Esophagus (tissue), 2 donors: ENCODE data around the gene POLR3A. TPM values are rescaled to one million over a fixed set of nuclear protein-coding genes. Genes with fewer than 3 reads are reported as not detected.

Source experiments
- H3K27ac ChIP-seq, 2 donors: one replicate each; pipeline ENCODE4 v1.5.1; 2013; ENCODE audit warnings: low read depth in 2 of 2, mild to moderate bottlenecking in 2 of 2, inconsistent platforms in 1 of 2, low read length in 1 of 2, moderate library complexity in 1 of 2
- H3K27me3 ChIP-seq, 2 donors: one replicate each; pipeline ENCODE4 v1.6.1; 2013; ENCODE audit warnings: low read length in 2 of 2, control low read depth in 1 of 2, mild to moderate bottlenecking in 1 of 2; ENCODE audit not compliant: insufficient read depth in 2 of 2, control insufficient read depth in 1 of 2
- H3K36me3 ChIP-seq, 2 donors: one replicate each; pipeline ENCODE4 v1.6.1; 2013; ENCODE audit warnings: low read length in 1 of 2; ENCODE audit not compliant: control insufficient read depth in 2 of 2, insufficient read depth in 2 of 2
- H3K4me1 ChIP-seq, 2 donors: one replicate each; pipeline ENCODE4 v1.6.1; 2013; ENCODE audit warnings: low read length in 1 of 2; ENCODE audit not compliant: control insufficient read depth in 2 of 2, insufficient read depth in 2 of 2
- H3K4me3 ChIP-seq, 2 donors: one replicate each; pipeline ENCODE4 v1.5.1; 2013; ENCODE audit warnings: low read length in 2 of 2, mild to moderate bottlenecking in 2 of 2, low read depth in 1 of 2, moderate library complexity in 1 of 2
- H3K9me3 ChIP-seq, 2 donors: one replicate each; pipeline ENCODE4 v1.6.1; 2013; ENCODE audit warnings: mild to moderate bottlenecking in 2 of 2, low read depth in 1 of 2, low read length in 1 of 2, moderate library complexity in 1 of 2; ENCODE audit not compliant: control insufficient read depth in 2 of 2, insufficient read depth in 1 of 2
- WGBS, 2 donors: extraction: QIAGEN DNeasy Blood & Tissue Kit; methylation state at CpG; one replicate each; pipeline ENCODE4 v1.1.7; 2013; 5-methylcytosine and 5-hydroxymethylcytosine counted together
- polyA plus RNA-seq, 2 donors: library from polyadenylated mRNA; stranded (reverse); fragments of 200-250 nt; gene quantifications; one replicate each; pipeline ENCODE4 v1.2.3, GENCODE V29; 2013
- donor health status: healthy with polysubstance abuse.
- donor health status: Bipolar disorder and iron deficiency.

Gene POLR3A
- polyA plus RNA-seq, 2 donors: 3.4 to 3.6 TPM

DNA sequence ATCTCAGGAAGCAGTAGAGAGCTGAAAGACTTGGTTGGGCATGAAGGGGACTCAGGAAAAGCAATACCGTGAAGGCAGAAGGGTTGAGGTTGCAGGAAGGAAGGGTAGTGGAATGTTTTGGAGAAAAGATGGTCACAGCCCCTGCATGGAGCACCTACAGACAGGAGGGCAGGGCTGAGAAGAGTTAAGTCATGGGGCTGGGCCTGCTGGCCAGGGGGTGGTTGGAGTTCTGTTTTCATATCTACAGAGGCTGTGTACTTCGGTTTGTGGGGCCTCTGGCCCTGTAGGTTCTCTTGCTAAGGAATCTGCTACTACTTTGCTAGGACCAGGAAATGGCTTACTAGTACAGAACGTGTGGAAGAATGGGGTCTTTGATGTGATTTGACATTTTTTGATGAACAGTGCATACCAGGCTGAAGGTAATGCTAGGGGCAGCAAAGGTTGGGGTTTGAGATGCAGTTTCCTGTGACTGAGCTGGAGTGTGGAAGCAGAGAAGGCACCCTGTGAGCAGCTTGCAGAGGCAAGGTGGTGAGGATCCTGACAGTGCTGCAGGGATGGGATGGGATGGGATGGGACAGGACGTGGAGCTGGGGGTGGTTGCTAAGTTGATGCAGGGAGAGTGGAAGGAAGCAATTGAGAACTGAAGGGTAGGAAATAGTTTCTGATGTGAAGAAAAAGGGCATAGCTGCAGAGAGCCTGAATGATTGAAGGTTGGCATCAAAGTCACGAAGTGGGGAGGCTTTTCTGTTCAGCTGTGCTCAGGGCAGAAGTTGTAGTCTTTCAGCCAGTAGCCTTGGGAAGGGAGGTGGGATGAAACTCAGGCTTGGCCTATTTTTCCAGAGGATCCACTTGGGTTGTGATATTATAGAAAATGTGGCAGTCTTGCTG, 12.1 kb upstream of the POLR3A start:
- Histone ChIP-seq H3K27me3 (no peaks in the 10 kb centered on the region), H3K4me1 (peaks cover 0 to 7% of the 10 kb centered on the region in 2 donors), H3K36me3 (peaks cover 18 to 43% of the 10 kb centered on the region in 2 donors), H3K9me3 (no peaks in the 10 kb centered on the region), H3K27ac (no peak overlapping the region), H3K4me3 (no peak overlapping the region)
- 68 to 69% methylated on average over 5 of the region's 5 CpGs for WGBS, 2 donors

- Histone ChIP-seq H3K27me3 (no peaks in the 10 kb centered on the region), H3K36me3 (peaks cover 18 to 50% of the 10 kb centered on the region in 2 donors), H3K4me3 (no peak overlapping the region), H3K9me3 (no peaks in the 10 kb centered on the region), H3K4me1 (peaks cover 0 to 7% of the 10 kb centered on the region in 2 donors), H3K27ac (no peak overlapping the region)
- WGBS, 2 donors: 67 to 71% methylated on average over 3 of the region's 3 CpGs
These were observed 10.4 kb upstream of the POLR3A start for GRCh38 chr10:78039743-78040142.

GRCh38 chr10:78038791-78039547, 9.7 kb upstream of the POLR3A start:
- H3K36me3 ChIP-seq: peaks cover 18 to 50% of the 10 kb centered on the region in 2 donors
- WGBS, 2 donors: 73 to 75% methylated on average over 5 of the region's 5 CpGs
- H3K27me3 ChIP-seq: no peaks in the 10 kb centered on the region
- H3K27ac ChIP-seq: peak overlapping the region in 1 of 2 donors; percentile 28
- no peaks in the 10 kb centered on the region for H3K9me3 ChIP-seq
- H3K4me3 ChIP-seq: no peak overlapping the region
- H3K4me1 ChIP-seq: peaks cover 0 to 3% of the 10 kb centered on the region in 2 donors

DNA sequence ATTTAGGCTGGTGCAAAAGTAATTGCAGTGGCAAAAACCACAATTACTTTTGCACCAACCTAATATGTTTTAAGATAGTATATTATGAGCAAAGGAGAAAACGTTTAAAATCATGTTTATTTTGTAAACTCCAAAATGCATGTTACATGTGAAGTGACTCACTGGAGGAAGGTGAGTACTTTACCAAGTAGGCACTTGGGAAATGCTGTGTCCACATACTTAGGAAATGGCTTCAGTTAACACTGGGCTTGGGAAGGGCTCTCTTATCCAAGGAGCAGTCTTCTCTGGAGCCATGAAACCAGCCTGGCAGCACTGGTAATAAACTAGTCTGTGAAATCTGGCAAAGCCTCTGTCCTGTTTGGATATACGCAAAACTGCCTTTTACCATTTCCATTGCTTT, 8.8 kb upstream of the POLR3A start:
- WGBS, 2 donors: 57 to 63% methylated on average over 2 of the region's 2 CpGs
- Histone ChIP-seq H3K9me3 (no peaks in the 10 kb centered on the region), H3K27ac (no peak overlapping the region), H3K27me3 (no peaks in the 10 kb centered on the region), H3K36me3 (peaks cover 18 to 50% of the 10 kb centered on the region in 2 donors), H3K4me1 (peaks cover 0 to 3% of the 10 kb centered on the region in 2 donors), H3K4me3 (no peak overlapping the region)

DNA sequence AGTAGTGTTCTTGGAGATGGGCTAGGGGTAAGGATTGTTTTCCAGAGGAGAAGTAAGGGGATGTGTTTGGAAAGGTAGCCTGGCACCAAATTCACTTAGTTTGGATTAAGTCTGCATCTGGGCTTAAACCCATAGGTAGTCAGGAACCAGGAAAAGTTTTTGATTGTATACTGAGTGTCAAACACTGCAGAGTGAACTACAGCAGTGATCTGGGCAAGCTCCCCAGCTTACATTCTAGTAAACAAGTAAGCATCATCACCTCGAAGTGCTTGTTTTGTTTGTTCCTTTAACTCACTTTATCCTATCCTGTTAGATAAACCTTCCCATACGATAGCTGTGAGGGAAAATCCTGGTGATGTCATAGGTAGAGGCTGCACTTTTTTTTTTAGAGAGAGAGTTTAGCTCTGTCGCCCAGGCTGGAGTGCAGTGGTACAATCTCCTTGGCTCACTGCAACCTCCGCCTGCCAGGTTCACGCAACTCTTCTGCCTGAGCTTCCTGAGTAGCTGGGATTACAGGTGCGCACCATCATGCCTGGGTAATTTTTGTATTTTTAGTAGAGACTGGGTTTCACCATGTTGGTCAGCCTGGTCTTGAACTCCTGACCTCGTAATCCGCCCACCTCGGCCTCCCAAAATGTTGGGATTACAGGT, 6.7 kb upstream of the POLR3A start:
- Histone ChIP-seq H3K36me3 (peaks cover 7 to 33% of the 10 kb centered on the region in 2 donors), H3K27me3 (no peaks in the 10 kb centered on the region), H3K27ac (no peak overlapping the region), H3K9me3 (no peaks in the 10 kb centered on the region), H3K4me3 (no peak overlapping the region), H3K4me1 (peaks cover 0 to 3% of the 10 kb centered on the region in 2 donors)
- 72 to 74% methylated on average over 9 of the region's 9 CpGs for WGBS, 2 donors

- 78 to 80% methylated on average over 5 of the region's 5 CpGs for WGBS, 2 donors
- peaks cover 0 to 3% of the 10 kb centered on the region in 2 donors for H3K4me1 ChIP-seq
These were observed 6.1 kb upstream of the POLR3A start for GRCh38 chr10:78035437-78035836.

DNA sequence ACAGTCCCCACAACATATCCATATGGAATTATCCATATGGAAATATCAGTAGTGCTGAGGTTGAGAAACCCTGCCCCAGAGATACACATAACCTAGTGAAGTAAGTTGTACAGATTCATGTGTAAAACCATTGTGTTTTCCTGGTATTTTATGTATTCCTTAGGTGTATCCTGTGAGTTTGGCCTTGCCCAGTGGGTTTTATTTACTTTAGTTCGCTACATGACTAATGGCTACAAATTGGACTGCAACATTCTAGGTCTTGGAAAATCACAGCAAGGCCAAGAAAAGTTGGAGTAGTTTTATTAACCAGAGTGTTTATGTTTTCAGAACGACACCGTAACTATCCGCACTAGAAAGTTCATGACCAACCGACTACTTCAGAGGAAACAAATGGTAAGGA, 5.7 kb upstream of the POLR3A start:
- Histone ChIP-seq H3K27me3 (no peaks in the 10 kb centered on the region), H3K36me3 (peaks cover 7 to 26% of the 10 kb centered on the region in 2 donors), H3K9me3 (no peaks in the 10 kb centered on the region), H3K4me1 (peaks cover 0 to 3% of the 10 kb centered on the region in 2 donors), H3K4me3 (peak overlapping the region in 1 of 2 donors; percentile 84), H3K27ac (no peak overlapping the region)
- 51 to 55% methylated on average over 5 of the region's 5 CpGs for WGBS, 2 donors

More at GRCh38 chr10:78035437-78035836, 6.1 kb upstream of the POLR3A start:
- H3K27ac ChIP-seq: no peak overlapping the region
- H3K36me3 ChIP-seq: peaks cover 7 to 27% of the 10 kb centered on the region in 2 donors
- no peaks in the 10 kb centered on the region for H3K27me3 ChIP-seq
- H3K4me3 ChIP-seq: peak overlapping the region in 1 of 2 donors; percentile 84
- H3K9me3 ChIP-seq: no peaks in the 10 kb centered on the region

- Histone ChIP-seq H3K4me3 (peak within 1 kb of the TSS; percentile 84 to 85), H3K36me3 (peaks cover 1 to 19% of the 10 kb centered on the region in 2 donors), H3K4me1 (peaks cover 0 to 3% of the 10 kb centered on the region in 2 donors), H3K9me3 (no peaks in the 10 kb centered on the region), H3K27me3 (no peaks in the 10 kb centered on the region), H3K27ac (peak within 1 kb of the TSS; percentile 80 to 87)
- 1% methylated on average over 53 to 55 of the region's 55 CpGs for WGBS, 2 donors
These were observed 4.5 kb upstream of the POLR3A start, which contains the start of gene RPS24 for GRCh38 chr10:78033637-78034470. RPS24 (plus strand) TSS chr10:78033863; CDS start chr10:78033902, 39 bp downstream.

DNA sequence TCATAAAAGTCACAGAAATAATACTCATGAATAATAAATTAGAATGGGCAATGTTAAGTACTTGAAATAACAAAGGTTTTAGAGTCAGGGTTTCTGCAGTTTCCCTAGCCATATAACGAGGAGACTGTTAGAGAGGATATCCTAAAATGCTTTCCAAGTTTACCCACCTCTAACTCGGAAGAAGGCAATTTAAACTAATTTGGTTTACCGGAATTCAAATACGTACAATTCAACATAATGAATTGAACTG, 4.0 kb upstream of the POLR3A start:
- H3K4me1 ChIP-seq: peaks cover 0 to 2% of the 10 kb centered on the region in 2 donors
- WGBS, 2 donors: 0 to 1% methylated on average over 4 of the region's 4 CpGs
- no peaks in the 10 kb centered on the region for H3K27me3 ChIP-seq
- H3K9me3 ChIP-seq: no peaks in the 10 kb centered on the region
- peaks cover 0 to 15% of the 10 kb centered on the region in 2 donors for H3K36me3 ChIP-seq
- H3K4me3 ChIP-seq: peak overlapping the region in 1 of 2 donors; percentile 84
- H3K27ac ChIP-seq: no peak overlapping the region
